Breast epithelium (tissue), 3 donors: ENCODE measurements around the gene CHD2.

Experiments used
- POLR2A ChIP-seq: fragments of 450-650 bp; IDR thresholded peaks from one replicate; pipeline ENCODE4 v1.6.1; 2016; ENCODE audit warnings: antibody characterized with exemption, mild to moderate bottlenecking, moderate library complexity
- POLR2AphosphoS5 ChIP-seq, 3 donors: sonication (generic); formaldehyde crosslinking; IDR thresholded peaks; one replicate each; pipeline ENCODE4 v1.6.1; 2017; ENCODE audit warnings: antibody characterized with exemption in 3 of 3
- TF ChIP-seq, protein P1 (sequence below), 3 donors: fragments of 450-650 bp; IDR thresholded peaks; one replicate each; pipeline ENCODE4 v1.5.1; 2016 to 2017; ENCODE audit warnings: antibody characterized with exemption in 3 of 3, mild to moderate bottlenecking in 3 of 3, moderate library complexity in 3 of 3

DNA sequence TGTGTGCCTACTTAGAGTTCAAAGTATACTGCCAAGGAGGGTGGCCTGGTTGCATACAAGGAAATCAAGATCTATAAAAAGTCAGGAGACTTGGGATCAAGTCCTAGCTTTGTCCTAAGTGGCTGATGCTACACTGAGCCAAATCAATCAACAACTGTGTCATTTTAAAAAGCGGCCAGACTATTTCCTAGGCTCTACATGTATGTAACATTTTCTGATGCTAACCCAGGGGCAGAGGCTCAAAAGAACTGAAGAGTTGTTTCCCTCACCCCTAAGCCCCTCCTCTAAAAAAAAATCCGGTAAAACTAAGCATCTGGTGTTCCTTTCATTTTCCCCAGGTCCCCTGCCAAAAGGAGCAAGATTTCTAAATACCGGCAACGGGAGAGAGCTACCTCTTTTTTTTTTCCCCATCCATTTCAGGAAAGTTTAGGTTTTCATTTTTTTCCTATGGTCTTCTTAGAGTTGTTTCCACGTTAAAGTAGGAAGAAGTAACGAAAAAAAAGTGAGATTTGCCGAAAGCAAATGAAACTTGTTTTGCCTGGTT, 18.8 kb upstream of the CHD2 start:
- TF ChIP-seq, protein P1, sequence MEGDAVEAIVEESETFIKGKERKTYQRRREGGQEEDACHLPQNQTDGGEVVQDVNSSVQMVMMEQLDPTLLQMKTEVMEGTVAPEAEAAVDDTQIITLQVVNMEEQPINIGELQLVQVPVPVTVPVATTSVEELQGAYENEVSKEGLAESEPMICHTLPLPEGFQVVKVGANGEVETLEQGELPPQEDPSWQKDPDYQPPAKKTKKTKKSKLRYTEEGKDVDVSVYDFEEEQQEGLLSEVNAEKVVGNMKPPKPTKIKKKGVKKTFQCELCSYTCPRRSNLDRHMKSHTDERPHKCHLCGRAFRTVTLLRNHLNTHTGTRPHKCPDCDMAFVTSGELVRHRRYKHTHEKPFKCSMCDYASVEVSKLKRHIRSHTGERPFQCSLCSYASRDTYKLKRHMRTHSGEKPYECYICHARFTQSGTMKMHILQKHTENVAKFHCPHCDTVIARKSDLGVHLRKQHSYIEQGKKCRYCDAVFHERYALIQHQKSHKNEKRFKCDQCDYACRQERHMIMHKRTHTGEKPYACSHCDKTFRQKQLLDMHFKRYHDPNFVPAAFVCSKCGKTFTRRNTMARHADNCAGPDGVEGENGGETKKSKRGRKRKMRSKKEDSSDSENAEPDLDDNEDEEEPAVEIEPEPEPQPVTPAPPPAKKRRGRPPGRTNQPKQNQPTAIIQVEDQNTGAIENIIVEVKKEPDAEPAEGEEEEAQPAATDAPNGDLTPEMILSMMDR (IDR thresholded peaks at IDR 0.05), result no peak
- TF ChIP-seq POLR2AphosphoS5 (IDR thresholded peaks at IDR 0.05) (no peak), POLR2A (no peak)
